ENCODE results near the gene FRAS1. TPM values are rescaled to one million over a fixed set of nuclear protein-coding genes. Genes with fewer than 3 reads are reported as not detected.
"Not testable (repeated sequence)": the region's sequence is repeated elsewhere in the genome, so short reads cannot be mapped to it uniquely, and the experiment has no call there.

The FRAS1 gene
- total RNA-seq, 2 experiments from 2014 or later, result not detected

GRCh38 chr4:78298618-78299017 lies 241.5 kb downstream of the FRAS1 start:
- Histone ChIP-seq H3K4me3 (ENCODE audit: low read length) (no peak overlapping the region), H3K27ac (ENCODE audit: low read depth in 1 of 2, low read length in 2 of 2) (no peak overlapping the region), H3K9me3 (ENCODE audit: control insufficient read depth in 1 of 2, insufficient read depth in 1 of 2, low read length in 2 of 2) (no peaks in the 10 kb centered on the region), H3K36me3 (ENCODE audit: insufficient read depth, low read length) (no peaks in the 10 kb centered on the region), H3K27me3 (ENCODE audit: control insufficient read depth in 1 of 2, insufficient read depth in 2 of 2, low read length in 2 of 2) (no peaks in the 10 kb centered on the region), H3K4me1 (ENCODE audit: insufficient read depth, low read length) (no peaks in the 10 kb centered on the region)
- Mint-ChIP-seq H3K27ac (no peak overlapping the region), H3K4me3 (no peak overlapping the region), H3K36me3 (ENCODE audit: low read depth) (no peaks in the 10 kb centered on the region), H3K9me3 (no peaks in the 10 kb centered on the region), H3K4me1 (ENCODE audit: low read depth) (no peaks in the 10 kb centered on the region), H3K27me3 (peaks cover 13% of the 10 kb centered on the region)
- CTCF ChIA-PET, result no interaction called here
- DNase-seq (no peak), ATAC-seq (ENCODE audit: poor library complexity) (no peak)
- intact Hi-C loops (cut with DNase I, micrococcal nuclease), result no loop called here
- no peak for TF ChIP-seq CTCF (IDR thresholded peaks at IDR 0.05)
- POLR2A ChIA-PET, result no interaction called here

- Mint-ChIP-seq H3K27me3 (peaks cover 13% of the 10 kb centered on the region), H3K27ac (no peak overlapping the region), H3K4me3 (no peak overlapping the region), H3K9me3 (no peaks in the 10 kb centered on the region), H3K4me1 (ENCODE audit: low read depth) (no peaks in the 10 kb centered on the region), H3K36me3 (ENCODE audit: low read depth) (no peaks in the 10 kb centered on the region)
- intact Hi-C loops (cut with DNase I, micrococcal nuclease), result no loop called here
- Histone ChIP-seq H3K27ac (ENCODE audit: low read depth in 1 of 2, low read length in 2 of 2) (no peak overlapping the region), H3K27me3 (ENCODE audit: control insufficient read depth in 1 of 2, insufficient read depth in 2 of 2, low read length in 2 of 2) (no peaks in the 10 kb centered on the region), H3K9me3 (ENCODE audit: control insufficient read depth in 1 of 2, insufficient read depth in 1 of 2, low read length in 2 of 2) (no peaks in the 10 kb centered on the region), H3K4me3 (ENCODE audit: low read length) (no peak overlapping the region), H3K4me1 (ENCODE audit: insufficient read depth, low read length) (no peaks in the 10 kb centered on the region), H3K36me3 (ENCODE audit: insufficient read depth, low read length) (no peaks in the 10 kb centered on the region)
- no peak for TF ChIP-seq CTCF (IDR thresholded peaks at IDR 0.05)
- ATAC-seq (ENCODE audit: poor library complexity) (no peak), DNase-seq (no peak)
- ChIA-PET CTCF (no interaction called here), POLR2A (no interaction called here)
Measured at GRCh38 chr4:78299565-78299972, 242.4 kb downstream of the FRAS1 start.

- DNase-seq; H3K4me3 ChIP-seq (ENCODE audit: low read length); H3K36me3 Mint-ChIP-seq (ENCODE audit: low read depth); H3K27ac ChIP-seq (ENCODE audit: low read depth in 1 of 2, low read length in 2 of 2); POLR2A ChIA-PET; H3K27me3 Mint-ChIP-seq; H3K27me3 ChIP-seq (ENCODE audit: control insufficient read depth in 1 of 2, insufficient read depth in 2 of 2, low read length in 2 of 2); H3K27ac Mint-ChIP-seq; ATAC-seq (ENCODE audit: poor library complexity); intact Hi-C loops (cut with DNase I, micrococcal nuclease); H3K4me3 Mint-ChIP-seq; CTCF ChIA-PET; H3K4me1 ChIP-seq (ENCODE audit: insufficient read depth, low read length); H3K9me3 Mint-ChIP-seq; H3K9me3 ChIP-seq (ENCODE audit: control insufficient read depth in 1 of 2, insufficient read depth in 1 of 2, low read length in 2 of 2); H3K4me1 Mint-ChIP-seq (ENCODE audit: low read depth); H3K36me3 ChIP-seq (ENCODE audit: insufficient read depth, low read length): not testable (repeated sequence)
Measured at GRCh38 chr4:78307263-78307662, 250.1 kb downstream of the FRAS1 start.

GRCh38 chr4:78308517-78308916 lies 251.4 kb downstream of the FRAS1 start:
- no peak for DNase-seq
- H3K36me3 Mint-ChIP-seq (ENCODE audit: low read depth), result no peaks in the 10 kb centered on the region
- H3K27me3 ChIP-seq (ENCODE audit: control insufficient read depth in 1 of 2, insufficient read depth in 2 of 2, low read length in 2 of 2), result peaks cover 0 to 3% of the 10 kb centered on the region in 2 experiments
- no peak overlapping the region for H3K4me3 Mint-ChIP-seq
- H3K4me3 ChIP-seq (ENCODE audit: low read length), result no peak overlapping the region
- H3K27me3 Mint-ChIP-seq, result peaks cover 9% of the 10 kb centered on the region
- no peak overlapping the region for H3K27ac Mint-ChIP-seq
- CTCF ChIA-PET, result no interaction called here
- no peak overlapping the region for H3K27ac ChIP-seq (ENCODE audit: low read depth in 1 of 2, low read length in 2 of 2)
- POLR2A ChIA-PET, result interaction anchor here (0.6 kb wide), 1 partner anchor 898 kb away, joined by 3 read pairs; no protein-coding TSS in a partner anchor
- no peaks in the 10 kb centered on the region for H3K36me3 ChIP-seq (ENCODE audit: insufficient read depth, low read length)
- no peak for ATAC-seq (ENCODE audit: poor library complexity)
- H3K9me3 Mint-ChIP-seq, result no peaks in the 10 kb centered on the region
- H3K4me1 Mint-ChIP-seq (ENCODE audit: low read depth), result no peaks in the 10 kb centered on the region
- intact Hi-C loops (cut with DNase I, micrococcal nuclease), result no loop called here
- TF ChIP-seq CTCF (IDR thresholded peaks at IDR 0.05), result no peak
- peaks cover 0 to 7% of the 10 kb centered on the region in 2 experiments for H3K9me3 ChIP-seq (ENCODE audit: control insufficient read depth in 1 of 2, insufficient read depth in 1 of 2, low read length in 2 of 2)
- no peaks in the 10 kb centered on the region for H3K4me1 ChIP-seq (ENCODE audit: insufficient read depth, low read length)

All from CD4-positive, alpha-beta T cell (primary cell).